Urothelium cell line (cell line): ENCODE results near the gene CHAC1.
"Not testable (repeated sequence)": the region's sequence is repeated elsewhere in the genome, so short reads cannot be mapped to it uniquely, and the experiment has no call there.

Experiments
- DNase-seq: peaks from one replicate; pipeline ENCODE4 v3.0.0; 2011; ENCODE audit warnings: low spot score, mixed read lengths
- FAIRE-seq: peaks from 2 replicates; lab custom pipeline; 2011; peaks lifted over from hg19 to GRCh38; lab: Jason Lieb, UNC

The CHAC1 gene

DNA sequence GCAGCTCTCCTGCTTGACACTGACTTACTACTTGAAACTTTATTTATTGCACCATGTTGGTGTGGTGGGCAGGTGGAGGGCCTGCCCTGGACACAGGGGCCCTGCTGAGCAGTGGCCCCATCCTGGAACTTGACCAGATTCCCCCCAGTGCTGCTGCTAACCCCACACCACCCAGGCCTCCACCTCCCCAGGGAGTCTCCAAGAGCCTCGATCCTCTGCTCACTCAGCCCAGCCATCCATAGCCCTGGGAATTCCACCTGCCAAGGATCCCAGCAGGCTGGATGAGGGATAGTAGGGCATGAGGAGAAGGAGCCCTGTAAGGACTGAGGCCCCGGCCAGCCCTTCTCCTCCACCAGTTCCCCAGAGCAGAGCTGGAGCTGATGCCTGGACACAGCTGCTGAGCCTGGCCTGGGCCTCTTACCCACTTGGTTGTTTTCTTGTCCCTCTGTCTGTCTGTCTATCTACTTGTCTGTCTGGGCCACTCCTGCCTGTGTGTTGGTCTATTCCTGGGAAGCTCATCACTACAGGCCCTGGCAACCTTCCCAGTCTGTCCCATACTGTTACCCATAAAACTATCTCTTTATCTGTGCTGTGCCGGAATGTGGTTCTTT is 2.8 kb downstream of the CHAC1 start:
- no peak for DNase-seq
- FAIRE-seq, result no peak

DNA sequence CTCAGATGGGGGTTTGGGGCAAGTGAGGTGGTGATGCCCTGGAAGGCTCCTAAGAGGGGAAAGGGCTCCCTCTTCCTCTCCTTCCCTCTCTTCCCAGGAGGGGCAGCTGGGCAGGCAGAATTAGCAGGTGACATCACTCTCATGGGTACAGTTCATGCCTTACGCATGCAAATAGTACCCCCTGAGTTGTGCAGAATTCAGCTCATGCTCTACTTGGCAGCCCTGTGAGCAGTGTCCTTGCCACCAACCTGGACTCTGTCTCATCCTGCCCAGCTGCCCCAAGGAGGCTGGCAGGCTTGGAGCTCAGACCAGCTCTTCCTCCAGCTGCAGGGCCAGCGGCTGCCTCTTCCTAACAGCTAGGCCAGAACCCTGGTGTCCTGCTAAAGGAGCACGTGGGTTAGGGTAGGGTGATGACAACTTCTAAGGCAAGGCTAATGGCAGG is 3.3 kb downstream of the CHAC1 start:
- FAIRE-seq (no peak), DNase-seq (no peak)

DNA sequence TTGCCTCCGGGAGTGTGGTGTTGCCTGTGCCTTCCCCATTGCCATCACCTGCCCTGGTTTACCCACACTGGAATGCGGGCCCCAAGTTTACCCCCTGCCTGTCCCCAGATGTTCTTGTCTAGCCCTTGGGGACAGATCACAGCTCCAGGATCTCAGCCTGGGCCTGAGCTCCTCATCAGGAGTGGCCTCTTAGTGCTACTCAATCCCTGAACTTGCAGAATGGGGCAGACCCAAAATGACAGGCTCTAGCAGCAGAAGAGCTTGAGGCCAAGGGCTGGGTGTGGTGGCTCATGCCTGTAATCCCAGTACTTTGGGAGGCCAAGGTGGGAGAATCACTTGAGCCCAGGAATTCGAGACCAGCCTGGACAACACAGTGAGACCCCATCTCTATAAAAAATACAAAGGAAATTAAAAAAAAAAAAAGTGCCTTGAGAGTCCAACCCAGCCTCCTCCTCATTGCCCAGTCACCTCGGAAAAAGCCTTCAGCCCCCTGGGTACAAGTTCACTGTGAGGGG is 3.8 kb downstream of the CHAC1 start:
- FAIRE-seq, result no peak

DNA sequence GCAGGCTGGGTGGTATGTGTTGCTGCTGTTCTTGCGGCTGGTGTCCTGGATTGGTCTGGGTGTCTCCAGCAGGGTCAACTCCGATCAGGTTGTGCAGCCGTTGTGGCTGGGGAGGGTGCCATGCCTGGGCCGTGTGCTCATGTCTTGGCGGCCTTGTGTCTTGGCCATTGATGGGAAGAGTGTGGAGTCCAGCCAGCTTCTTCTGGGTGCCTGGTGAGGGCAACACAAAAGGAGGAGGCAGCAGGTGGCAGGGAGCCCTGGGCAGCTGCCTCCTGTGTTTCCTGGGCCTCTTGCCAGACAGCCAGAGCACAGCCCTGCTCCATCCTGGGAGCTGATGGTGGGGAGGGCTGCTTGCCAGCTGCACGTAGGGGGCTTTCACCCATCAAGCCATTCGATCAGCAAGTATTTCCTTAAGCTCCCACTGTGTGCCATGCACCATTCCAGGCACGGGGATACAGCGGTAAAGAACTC is 4.3 kb downstream of the CHAC1 start:
- no peak for DNase-seq
- no peak for FAIRE-seq

More for the DNA sequence above, 3.8 kb downstream of the CHAC1 start:
- no peak for DNase-seq

DNA sequence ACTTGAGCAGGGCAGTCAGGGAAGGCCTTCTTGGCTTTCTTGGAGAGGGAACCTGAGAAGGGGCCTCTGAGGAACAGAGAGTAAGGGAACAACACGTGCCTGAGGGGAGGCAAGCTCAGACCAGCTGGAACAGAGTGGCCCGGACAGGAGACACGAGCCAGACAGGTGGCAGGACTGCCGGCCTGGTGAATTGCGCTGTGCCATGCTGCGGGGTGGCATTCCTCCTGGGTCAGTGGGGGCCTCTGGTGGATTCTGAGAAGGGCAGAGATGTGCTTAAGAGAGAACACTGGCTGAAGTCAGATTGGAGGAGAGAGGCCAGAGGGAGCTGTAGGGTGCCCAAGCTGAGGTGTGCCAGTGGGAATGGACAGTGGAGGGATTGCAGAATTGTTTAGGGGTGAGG is 4.9 kb downstream of the CHAC1 start:
- DNase-seq (no peak), FAIRE-seq (no peak)

DNA sequence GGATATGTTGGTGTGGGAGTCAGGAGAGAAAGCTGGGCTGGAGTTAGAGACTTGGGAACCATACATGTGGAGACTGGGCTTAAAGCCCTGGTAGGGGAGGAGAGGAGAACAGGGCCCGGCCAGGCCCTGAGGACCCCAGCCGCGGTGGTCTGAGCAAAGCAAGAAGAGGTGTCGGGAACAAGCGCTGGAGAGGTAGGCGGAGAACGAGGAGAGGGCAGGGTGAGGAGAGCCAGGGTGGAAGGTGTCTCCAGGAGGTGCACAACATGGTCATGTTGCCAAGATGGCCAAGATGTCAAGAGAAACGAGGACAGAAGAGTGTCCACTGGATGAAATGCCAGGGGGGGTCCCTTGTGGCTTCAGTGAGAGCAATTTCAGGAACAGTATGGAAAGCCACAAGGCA is 5.5 kb downstream of the CHAC1 start:
- FAIRE-seq (no peak), DNase-seq (no peak)

DNA sequence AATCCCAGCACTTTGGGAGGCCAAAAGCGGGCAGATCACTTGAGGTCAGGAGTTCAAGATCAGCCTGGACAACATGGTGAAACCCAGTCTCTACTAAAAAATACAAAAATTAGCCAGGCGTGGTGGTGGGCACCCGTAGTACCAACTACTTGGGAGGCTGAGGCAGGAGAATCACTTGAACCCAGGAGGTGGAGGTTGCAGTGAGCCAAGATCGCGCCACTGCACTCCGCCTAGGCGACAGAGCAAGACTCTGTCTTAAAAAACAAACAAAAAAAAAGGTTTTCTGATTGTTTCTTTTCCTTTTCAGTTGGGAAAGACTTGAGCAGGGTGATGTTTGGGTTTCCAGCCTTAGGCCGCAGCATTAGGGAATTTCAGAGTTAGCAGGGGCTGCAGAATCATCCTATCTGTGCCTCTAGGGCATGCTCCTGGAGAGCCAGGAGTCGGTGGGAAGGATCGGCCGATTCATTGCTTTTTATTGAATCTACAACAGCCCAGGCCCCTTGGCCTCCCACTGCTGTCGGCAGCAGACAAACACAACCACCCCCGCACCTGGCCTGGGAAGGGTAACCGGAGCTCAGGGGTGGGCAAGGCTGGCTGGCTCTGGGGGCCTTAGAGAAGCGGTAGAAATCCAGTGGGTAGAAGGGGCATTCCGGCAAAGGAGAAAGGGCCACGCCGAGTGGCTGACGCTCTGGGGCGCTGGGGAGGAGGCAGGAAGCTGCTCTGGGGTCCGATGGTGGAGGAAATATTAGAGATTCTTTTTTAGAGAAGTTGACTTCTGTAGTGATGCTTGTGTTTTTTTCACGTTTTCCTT is 6.3 kb downstream of the CHAC1 start:
- DNase-seq (no peak), FAIRE-seq (no peak)

DNA sequence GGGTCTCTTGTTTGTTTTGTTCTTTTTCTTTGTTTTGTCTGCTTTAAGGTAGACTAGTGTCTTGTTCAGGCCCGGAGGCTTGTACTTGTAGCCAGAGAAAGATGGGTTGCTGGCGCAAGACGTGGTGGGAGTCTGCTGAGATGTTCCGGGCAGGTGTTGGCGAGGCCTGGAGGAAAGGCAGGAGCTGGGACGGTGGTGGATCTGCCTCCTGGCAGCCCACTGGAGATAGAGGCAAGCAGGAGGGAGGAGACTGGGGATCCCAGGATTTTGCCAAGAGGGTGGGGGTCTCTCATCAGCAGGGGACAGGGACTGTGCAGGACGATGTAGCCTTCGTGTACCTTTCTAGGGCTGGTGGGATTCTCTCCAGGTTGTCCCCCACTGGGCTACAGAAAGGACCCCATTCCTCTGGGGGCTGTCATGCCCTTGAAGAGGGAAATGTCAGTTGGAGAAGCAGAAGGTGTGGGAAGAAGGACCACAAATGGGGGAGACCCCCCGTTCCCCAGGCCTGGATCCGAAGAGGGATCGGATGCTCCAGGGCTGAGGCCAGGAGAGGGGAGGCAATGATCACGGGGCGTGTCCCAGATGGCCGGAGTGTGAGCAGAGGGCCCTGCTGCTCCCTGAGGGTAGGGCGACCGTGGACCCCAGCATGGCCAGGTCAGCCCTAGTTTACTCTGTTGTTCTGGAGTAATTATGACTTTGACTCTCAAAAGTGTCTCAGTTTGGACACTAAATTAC is 7.0 kb downstream of the CHAC1 start:
- FAIRE-seq (no peak), DNase-seq (no peak)

DNA sequence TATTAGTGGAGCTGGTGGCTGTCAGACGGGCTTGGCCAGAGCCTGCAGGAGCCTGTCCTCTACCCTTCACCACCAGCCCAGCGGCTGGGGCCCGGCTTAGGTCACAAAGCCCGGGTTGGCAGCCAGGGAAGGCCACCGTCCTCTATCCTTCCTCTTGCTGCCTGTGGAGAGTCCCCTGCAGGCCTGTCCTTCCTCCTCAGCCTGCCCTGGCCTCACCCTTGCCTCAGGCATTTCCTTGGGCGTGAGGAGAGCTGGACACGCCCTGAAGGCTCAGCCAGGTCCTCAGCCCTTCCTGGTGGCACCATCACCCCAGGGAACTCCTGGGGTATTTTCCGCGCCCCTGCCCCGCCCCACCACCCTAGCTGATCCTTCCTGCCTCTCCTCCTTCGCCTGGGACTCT is 7.7 kb downstream of the CHAC1 start:
- FAIRE-seq, result no peak

DNA sequence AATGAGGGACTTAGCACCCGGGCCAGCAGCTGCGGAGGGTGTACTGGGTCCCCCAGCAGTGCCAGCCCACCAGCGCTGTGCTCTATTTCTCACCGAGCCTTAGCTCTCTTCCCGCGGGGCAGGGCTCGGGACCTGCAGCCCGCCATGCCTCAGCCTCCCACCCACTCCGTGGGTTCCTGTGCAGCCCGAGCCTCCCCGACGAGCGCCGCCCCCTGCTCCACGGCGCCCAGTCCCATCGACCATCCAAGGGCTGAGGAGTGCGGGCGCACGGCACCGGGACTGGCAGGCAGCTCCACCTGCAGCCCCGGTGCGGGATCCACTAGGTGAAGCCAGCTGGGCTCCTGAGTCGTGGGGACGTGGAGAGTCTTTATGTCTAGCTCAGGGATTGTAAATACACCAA is 8.5 kb downstream of the CHAC1 start:
- FAIRE-seq, DNase-seq: not testable (repeated sequence)

More for the DNA sequence above, 7.7 kb downstream of the CHAC1 start:
- DNase-seq, result no peak

DNA sequence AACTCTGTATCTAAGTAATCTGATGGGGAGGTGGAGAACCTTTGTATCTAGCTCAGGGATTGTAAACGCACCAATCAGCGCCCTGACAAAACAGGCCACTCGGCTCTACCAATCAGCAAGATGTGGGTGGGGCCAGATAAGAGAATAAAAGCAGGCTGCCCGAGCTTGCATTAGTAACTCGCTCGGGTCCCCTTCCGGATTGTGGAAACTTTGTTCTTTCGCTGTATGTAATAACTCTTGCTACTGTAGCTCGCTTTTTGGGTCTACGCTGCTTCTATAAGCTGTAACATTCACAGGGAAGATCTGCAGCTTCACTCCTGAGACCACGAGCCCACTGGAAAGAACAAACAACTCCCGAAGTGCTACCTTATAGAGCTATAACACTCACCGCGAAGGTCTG is 9.0 kb downstream of the CHAC1 start:
- DNase-seq, FAIRE-seq: not testable (repeated sequence)

DNA sequence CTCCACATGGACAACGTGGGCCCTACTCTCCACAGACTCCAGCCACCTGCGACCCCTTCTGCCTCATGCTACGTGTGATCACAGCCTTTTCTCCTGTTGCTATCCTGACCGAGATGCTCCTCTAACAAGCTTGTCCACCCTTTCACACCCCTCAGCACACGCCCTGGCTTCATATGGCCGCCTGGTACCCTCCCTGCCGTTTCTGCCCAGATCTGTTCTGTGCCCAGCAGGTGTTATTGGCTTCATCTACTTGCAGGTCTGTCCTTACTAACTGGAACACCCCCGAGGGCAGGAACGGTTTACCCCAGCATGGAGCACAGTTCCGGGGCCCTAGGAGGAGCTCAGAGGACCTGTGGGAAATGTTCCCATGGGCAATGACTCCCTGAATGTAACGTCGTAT is 9.9 kb downstream of the CHAC1 start:
- DNase-seq (no peak), FAIRE-seq (peak; percentile 48)

DNA sequence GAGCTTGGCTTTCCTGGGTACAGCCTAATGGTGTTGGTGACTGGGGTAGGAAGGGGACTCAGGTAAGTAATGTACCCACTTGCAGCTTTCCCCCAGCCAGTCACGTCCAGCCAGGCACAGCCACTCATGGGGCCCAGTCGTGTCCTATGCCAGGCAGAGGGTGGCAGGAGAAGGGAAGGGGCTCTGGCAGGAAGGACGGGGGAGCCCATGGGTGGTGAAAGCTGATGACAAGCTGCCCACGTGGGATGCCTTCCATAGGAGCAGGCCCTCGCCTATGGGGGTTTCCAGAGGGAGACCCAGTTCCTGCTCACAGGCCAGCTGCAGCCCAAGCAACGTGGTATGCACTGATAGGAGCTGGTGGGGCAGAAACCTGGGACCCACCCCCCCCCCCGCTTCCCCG is 10.7 kb downstream of the CHAC1 start:
- no peak for FAIRE-seq
- no peak for DNase-seq

DNA sequence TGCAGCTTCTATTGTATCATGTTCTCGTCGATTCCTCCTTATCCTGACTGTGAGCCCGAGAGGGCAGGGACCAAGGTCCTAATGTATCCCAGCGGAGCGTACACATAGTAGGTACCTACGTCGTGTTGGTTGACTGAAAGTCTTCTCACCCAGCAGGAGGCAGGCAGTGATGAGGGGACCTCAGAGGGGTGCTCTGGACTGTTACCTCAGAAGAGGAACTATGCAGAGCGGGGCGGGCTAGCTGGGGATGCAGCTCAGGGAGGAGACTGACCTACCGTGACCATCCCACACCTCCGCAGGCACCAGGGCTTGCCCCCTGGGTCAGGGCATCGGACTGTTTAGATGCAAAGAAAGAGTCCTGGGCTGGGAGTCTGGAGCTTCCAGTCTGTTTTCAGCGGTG is 11.4 kb downstream of the CHAC1 start:
- FAIRE-seq (no peak), DNase-seq (no peak)

DNA sequence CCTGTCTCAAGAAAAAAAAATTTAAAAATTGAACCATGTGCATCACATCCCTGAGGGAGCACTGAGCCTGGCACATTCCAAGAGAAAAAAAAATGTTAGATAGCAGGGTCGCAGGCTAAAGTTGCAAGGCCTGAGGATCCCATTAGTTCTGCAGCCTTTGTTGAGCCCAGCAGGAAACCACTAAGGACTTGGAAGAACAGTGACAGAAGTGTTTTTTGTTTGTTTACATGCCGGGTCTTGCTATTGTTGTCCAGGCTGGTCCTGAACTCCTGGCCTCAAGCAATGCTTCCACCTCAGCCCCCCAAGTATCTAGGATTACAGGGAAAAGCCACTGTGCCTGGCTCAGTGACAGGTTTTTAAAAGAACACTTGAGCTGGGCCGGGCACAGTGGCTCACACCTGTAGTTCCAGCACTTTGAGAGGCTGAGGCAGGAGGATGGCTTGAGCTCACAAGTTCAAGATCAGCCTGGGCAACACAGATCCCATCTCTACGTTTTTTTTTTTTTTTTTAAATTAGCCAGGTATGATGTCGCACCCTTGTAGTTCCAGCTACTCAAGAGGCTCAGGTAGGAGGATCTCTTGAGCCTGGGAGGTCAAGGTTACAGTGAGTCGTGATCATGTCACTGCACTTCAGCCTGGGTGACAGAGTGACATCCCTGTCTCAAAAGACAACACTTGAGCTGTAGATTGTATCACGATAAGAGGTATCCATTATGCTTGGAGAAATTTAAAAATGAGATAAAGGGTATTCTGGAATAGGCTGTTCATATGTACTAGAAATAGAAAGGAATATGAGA is 15.2 kb downstream of the CHAC1 start:
- DNase-seq (no peak), FAIRE-seq (no peak)

DNA sequence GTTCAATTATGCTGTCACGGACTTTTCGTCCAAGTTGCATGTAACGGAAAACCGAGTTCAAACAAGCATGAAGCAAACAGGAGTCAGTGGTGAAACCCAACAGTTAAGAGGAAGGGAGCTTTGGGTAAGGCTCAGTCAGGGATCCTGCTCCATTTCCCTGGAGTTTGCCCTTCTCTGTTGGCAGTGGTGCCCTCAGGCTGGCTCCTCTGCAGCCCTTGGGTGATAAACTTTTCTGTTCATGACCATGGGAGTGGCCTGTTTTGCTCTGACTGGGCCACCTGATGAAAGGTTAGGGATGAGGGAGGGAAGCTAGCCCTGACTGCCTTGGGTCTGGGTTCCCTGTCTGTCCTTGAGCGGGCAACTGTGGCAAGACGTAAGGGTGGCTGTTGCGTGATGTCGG is 16.1 kb downstream of the CHAC1 start:
- no peak for FAIRE-seq

DNA sequence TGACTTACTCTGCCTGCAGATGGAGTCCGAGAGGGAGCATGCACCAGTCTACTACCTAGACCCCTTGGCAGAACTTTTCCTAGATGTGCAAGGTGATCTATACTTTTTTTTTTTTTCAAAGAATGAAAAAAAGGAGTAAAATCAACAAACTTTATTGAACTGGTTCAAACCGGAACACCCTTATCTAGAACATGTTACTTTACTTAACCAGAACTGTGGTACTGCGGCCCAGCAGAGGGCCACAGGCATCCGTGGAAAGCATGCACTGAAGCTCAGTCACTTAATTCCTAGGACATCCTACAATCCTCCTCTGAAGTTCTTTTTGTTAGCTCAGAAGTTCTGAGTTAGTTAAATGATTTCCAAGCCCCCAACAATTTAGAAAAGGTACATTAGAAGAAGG is 21.6 kb downstream of the CHAC1 start:
- DNase-seq, result no peak
- FAIRE-seq, result no peak

More for the DNA sequence above, 16.1 kb downstream of the CHAC1 start:
- DNase-seq, result no peak

DNA sequence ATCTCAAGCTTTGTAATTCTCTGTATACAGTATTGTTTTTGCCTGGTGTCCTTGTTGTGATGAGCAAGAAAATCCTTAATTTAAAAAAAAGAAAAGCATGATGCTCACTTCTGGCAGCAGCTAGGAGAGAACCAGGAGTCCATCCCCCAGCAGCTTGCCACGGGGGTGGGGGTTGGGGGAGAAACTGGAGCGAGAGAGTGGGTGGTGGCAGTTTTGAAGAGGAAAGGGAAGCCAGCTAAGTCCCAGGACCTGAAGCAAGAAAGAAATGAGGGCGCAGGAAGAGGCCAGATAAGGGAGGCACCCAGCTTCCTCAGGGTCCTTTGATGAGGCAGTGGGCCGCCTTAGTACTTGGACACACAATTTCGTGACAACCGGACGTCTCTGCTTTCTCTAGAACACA is 23.5 kb downstream of the CHAC1 start:
- FAIRE-seq (no peak), DNase-seq (no peak)

DNA sequence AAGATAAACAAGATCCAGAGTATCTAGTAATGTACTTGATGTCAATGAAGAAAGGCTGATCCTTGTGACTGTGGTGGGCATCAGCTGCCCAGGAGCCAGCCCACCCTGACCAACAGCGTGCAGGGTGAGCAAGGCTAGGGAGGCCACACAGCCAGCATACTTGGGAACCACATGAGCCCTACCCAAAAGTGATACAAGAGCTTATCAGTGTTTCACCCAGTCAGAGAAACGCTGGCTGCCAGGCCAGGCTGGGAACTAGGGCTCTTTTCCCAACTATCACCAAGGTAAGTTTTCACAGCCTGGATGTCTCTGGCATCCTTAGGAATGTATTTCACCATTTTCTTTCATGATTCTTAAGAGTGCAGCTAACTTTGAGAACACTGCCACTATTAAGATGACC is 24.9 kb downstream of the CHAC1 start:
- FAIRE-seq (no peak), DNase-seq (no peak)

DNA sequence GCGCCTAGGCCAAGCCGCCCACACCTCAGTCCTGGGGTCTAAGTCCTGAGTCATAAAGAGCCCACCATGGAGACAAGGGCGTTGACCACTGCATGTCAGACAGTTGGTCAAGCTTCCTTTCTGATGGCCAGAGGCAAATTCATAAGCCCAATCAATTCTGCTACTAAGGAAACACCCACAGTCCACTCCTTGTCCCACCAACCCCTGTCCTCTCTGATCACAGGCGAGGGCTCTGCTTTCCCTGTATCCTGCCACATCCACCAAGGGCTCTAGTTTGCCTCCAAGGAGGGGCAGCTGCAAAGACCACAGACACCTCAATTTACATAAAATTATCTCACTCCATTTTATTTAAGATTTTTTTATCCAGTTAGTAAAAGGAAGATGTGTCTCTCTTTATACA is 25.3 kb downstream of the CHAC1 start:
- no peak for FAIRE-seq
- DNase-seq, result no peak

DNA sequence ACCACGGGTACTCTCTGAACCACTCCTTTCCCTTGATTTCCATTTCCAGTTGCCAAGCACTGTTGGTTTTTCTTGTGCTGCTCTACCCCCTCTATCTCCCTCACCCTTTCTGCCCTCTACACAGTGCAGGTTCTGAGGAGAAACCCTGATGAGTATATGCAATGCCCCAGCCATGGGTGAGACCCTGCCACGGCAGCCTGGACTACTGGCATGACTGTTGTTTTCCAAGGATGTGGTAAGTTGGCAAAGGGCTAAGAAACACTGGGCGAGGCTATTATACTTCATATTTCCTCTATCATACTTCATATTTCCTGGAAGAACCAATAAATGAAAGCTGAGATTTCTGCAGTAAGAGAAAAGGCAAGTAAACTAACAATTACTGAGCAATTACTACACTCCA is 27.9 kb downstream of the CHAC1 start:
- no peak for FAIRE-seq
- DNase-seq, result no peak
